GM21423 (cell line): Measurements from ENCODE around the gene FOXL3.

ENCODE experiments used
- ATAC-seq: cut with Tn5 transposase; IDR thresholded peaks from one replicate; pipeline ENCODE4 v1.9.1; 2021; ENCODE audit warnings: mild to moderate bottlenecking, moderate library complexity; ENCODE audit not compliant: unreplicated experiment

FOXL3 gene

GRCh38 chr7:265998-266850, 23.7 kb upstream of the FOXL3 start:
- ATAC-seq = no peak

DNA sequence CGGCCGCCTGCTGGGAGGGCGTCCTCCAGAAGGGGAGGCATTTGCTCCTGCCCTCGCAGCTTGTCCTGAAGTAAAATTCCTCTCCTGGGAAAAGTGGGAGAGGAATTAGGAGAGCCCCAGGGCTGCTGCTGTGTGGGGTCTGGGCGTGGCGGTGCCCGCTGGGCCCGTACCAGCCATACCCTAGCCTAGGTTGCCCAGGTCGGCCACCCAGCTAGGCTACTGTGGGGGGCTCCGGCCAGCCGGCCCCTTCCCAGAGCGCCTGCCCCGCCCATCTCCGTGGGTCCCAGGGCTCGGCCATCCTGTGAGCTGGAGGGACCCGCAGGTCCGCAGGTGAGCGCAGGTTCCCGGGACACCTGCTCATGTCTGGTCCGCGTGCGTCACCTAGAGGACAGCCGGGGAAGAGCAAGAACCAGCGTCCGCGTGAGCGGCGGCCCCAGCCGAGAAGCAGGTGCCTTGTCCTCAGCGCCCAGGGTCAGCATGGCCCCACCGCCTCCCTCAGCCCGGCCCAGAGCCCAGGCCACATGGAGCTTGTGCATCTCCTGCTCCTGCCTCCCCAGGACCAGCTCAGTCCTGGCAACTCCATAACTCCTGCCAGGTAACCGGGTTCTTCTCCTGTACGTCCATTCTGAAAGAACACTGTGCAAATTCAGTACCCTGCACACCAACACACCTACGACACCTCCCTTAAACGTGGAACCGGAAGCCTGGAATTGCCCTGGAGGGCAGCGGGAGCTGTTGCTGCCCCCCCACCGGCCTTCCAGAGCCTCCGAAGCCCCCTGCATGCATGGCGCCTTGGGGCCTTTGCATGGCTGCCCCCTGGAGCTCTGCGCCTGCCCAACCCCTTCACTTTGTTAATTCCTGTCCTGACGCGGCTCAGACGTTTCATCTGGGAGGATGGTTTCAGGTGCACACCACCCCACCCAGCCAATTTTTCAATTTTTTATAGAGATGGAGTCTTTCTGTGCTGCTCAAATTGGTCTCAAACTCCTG, 22.8 kb upstream of the FOXL3 start:
- ATAC-seq = no peak

GRCh38 chr7:268991-269390, 21.0 kb upstream of the FOXL3 start:
- ATAC-seq = no peak

DNA sequence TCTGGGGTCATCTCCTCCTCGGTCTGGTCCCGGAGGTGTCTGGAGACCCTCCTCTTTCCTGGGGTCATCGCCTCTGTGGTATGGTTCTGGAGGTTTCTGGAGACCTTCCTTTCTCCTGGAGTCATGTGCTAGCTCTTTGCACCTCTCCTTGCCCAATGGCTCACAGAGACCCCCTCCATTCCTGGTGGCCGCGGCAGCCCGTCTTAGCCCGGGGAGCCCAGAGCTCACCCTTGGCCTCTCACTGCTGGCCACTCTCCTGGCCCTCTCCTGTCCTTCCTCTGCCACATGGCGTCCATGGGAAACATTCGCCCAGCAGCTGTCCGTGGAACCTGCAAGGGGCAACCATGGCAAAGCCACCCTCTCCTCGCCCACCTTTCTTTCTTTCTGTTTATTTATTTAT, 20.2 kb upstream of the FOXL3 start:
- no peak for ATAC-seq

DNA sequence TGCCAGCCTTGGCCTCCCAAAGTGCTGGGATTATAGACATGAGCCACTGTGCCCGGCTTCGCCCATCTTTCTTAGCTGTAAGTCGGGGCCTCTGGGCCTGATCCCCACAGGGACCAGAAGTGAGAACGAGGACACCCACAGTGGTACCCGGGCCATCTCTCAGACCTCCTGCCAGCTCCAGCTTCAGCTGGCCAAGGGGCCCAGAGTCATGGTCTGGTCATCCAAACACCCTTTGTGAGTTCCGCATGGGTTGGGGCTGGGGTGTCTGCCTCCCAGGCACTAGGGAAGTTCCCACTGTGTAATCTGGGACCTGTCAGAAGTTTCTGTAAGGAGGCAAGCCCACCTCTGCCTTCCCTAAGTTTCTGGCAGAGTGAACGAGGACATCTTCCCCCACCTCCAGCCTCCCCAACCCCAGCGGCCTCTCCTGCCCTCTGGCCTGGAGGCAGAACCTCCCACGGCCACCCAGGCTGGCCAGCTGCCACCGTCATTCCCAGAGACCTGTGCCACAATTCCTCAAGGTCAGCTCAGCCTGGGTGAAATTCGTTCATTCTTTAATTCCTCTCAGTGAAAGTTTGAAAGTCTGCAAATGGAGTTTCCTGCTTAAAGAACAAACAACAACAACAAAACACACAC, 19.5 kb upstream of the FOXL3 start:
- ATAC-seq = no peak

GRCh38 chr7:271266-272107, 18.5 kb upstream of the FOXL3 start:
- no peak for ATAC-seq

- no peak for ATAC-seq
These were observed 17.8 kb upstream of the FOXL3 start for GRCh38 chr7:272108-272615.

GRCh38 chr7:272631-273030, 17.3 kb upstream of the FOXL3 start:
- ATAC-seq = no peak

DNA sequence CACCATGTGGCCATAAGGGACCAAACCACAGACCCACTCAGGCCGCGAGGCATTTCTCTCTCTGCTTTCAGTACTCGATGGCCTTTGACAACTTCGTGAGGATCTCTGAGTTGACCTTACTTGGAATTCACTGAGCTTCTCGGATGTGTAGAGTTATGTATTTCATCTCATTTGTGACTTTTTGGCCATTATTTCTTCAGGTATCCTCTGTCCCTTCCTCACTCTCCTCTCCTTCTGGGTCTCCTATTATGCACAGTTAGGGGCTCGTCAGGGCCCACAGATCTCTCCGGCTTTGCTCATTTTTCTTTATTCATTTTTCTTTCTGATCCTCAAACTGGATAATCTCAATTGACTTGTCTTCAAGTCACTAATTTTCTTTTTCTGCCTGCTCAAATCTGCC, 16.6 kb upstream of the FOXL3 start:
- ATAC-seq = no peak

GRCh38 chr7:274266-274665, 15.7 kb upstream of the FOXL3 start:
- ATAC-seq = no peak

- ATAC-seq = no peak
These were observed 13.6 kb upstream of the FOXL3 start for GRCh38 chr7:276230-276835.

DNA sequence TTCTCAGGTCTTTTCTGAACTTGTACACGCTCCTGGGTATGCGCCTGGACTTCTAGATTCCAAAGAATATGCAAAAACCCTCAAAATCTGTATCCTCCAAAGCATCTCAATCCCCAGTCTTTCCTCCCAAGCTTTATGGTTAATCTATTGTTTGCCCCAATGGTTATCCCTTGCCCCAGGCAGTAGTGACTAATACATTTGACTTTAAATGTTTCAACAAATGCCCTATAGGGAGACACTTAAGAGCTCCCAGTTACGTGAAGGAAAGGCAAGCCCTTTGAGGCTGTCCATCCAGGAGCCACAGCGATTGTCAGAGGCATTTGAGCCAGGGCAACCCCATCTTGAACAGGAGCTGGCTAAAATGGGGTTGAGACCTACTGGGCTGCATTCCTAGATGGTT, 12.7 kb upstream of the FOXL3 start:
- no peak for ATAC-seq

DNA sequence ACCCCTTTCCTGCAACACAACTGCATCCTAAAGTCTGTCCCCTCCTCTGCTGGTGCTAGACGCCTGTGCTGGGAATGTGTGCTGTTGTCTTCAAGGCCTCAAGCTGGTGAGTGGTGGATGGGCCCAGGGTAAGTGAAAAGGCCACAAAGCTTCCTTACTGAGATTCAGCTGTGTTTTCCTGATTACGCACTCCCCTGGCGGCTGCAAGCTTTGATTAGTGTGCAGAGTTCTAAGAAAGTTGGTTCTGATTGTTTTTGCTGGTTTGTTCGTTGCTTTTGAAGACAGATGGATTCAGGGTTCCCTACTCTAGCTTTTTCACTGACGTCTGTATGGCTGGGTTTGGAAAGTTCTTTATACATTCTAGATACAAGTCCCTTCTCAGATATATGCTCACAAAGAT, 11.9 kb upstream of the FOXL3 start:
- no peak for ATAC-seq

DNA sequence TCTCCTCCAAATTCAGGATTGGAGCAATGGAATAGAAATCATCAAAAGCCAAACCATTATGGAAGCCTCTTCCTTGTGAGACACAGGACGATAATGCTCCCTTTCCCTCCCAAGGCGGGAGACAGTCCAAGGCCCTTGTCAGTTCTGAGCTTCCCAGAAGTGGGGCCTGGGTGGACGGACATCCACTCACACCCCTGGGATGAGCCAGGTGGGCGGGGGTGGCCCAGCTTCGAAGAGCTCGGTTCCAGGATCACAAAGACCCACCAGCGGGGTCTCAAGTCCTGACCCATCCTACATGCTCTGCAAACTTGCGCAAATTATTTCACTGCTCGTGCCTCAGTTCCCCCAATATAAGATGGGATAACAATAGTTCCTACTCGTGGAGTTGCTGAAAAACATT, 10.1 kb upstream of the FOXL3 start:
- no peak for ATAC-seq

DNA sequence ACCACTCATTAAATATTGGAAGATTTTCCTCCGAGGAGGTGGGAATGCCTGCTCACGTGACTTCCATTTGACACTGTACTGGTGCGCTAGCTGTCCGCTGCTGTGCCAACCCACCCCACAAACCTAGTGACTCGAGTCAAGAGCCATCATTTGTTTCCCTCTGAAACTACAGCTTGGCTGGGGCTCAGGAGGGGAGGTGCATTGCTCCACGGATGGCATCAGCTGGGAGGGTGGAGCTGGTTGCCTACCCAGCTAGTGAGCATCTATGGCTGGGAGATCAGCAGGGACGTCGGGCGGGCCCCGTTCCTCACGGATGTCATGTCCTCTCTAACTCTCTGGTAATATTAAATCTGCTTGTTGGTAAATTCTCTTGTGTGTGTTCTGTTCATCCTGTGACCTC, 9.5 kb upstream of the FOXL3 start:
- ATAC-seq = no peak

DNA sequence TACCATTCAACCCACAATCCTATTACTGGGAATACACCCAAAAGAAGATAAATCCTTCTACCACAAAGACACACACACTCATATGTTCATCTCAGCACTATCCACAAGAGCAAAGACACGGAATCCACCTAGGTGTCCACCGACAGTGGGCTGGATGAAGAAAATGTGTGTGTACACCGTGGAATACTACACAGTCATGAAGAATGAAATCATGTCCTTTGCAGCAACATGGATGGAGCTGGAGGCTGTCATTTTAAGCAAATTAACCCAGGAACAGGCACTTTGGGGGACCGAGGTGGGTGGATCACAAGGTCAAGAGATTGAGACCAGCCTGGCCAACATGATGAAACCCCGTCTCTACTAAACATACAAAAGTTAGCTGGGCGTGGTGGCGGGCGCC, 8.3 kb upstream of the FOXL3 start:
- ATAC-seq = no peak

DNA sequence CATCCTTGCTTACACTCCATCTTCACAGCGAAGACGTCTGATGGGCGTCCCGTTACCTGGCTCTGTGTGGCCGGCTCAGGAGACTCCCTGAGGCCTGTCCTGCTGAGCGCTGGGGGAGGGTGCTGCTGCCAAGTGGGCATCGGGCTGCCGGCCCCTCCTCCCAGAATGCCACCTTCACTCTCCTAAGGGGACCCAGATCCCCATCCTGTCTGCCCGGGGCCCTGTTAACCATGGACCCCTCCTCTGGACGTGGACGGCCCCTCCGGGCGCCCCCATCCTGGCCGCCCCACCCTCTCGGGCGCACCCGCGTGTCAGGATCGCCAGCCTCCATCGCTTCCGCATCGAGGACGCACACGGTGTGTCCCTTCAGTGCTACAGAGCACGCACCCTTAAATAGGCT, 7.3 kb upstream of the FOXL3 start:
- ATAC-seq = no peak

- ATAC-seq = no peak
These were observed 4.9 kb upstream of the FOXL3 start for GRCh38 chr7:284762-285722.

GRCh38 chr7:285731-286130, 4.2 kb upstream of the FOXL3 start:
- ATAC-seq = no peak
